Tongue (tissue), 2 donors: ENCODE measurements around the gene SKIL. TPM values are rescaled to one million over a fixed set of nuclear protein-coding genes. Genes with fewer than 3 reads are reported as not detected.

ENCODE experiments used
- DNase-seq: peaks from one replicate; pipeline ENCODE4 v3.0.0-alpha.2; 2015
- total RNA-seq: library from RNA; depleted of rRNA; stranded (reverse); fragments of >200 nt; gene quantifications from one replicate; pipeline ENCODE4 v1.2.3, GENCODE V29; 2014

SKIL gene
- total RNA-seq, 1 donor from 2014 or later, result 59.5 TPM

GRCh38 chr3:170350515-170351413 is 6.8 kb upstream of the SKIL start:
- no peak for DNase-seq

- no peak for DNase-seq
These were observed 4.6 kb upstream of the SKIL start for GRCh38 chr3:170352936-170353335.

GRCh38 chr3:170353485-170353884 is 4.0 kb upstream of the SKIL start:
- DNase-seq, result no peak

- DNase-seq, result no peak
These were observed 2.8 kb upstream of the SKIL start for GRCh38 chr3:170354760-170355159.

GRCh38 chr3:170355738-170356595 is 1.5 kb upstream of the SKIL start:
- DNase-seq, result peak; percentile 88

GRCh38 chr3:170356596-170357175 is 829 bp upstream of the SKIL start:
- DNase-seq, result peak; percentile 94

GRCh38 chr3:170358042-170359010 is 811 bp downstream of the SKIL start:
- DNase-seq, result peak; percentile 82

- no peak for DNase-seq
These were observed 1.7 kb downstream of the SKIL start for GRCh38 chr3:170359178-170359704.

- DNase-seq, result peak; percentile 15
These were observed 3.0 kb downstream of the SKIL start for GRCh38 chr3:170360466-170360865.

GRCh38 chr3:170360916-170361315 is 3.4 kb downstream of the SKIL start:
- no peak for DNase-seq

- DNase-seq, result no peak
These were observed 4.2 kb downstream of the SKIL start for GRCh38 chr3:170361711-170362110.

GRCh38 chr3:170363471-170363994 is 6.0 kb downstream of the SKIL start:
- no peak for DNase-seq

- DNase-seq, result no peak
These were observed 7.5 kb downstream of the SKIL start for GRCh38 chr3:170364965-170365364.

GRCh38 chr3:170367797-170368196 is 10.3 kb downstream of the SKIL start:
- no peak for DNase-seq

GRCh38 chr3:170368921-170369320 is 11.4 kb downstream of the SKIL start:
- peak; percentile 13 for DNase-seq

- DNase-seq, result peak; percentile 8
These were observed 14.8 kb downstream of the SKIL start for GRCh38 chr3:170372190-170372879.

GRCh38 chr3:170383567-170383966 is 26.1 kb downstream of the SKIL start:
- DNase-seq, result no peak

- DNase-seq, result no peak
These were observed 29.0 kb downstream of the SKIL start for GRCh38 chr3:170386468-170386867.

- DNase-seq, result no peak
These were observed 30.4 kb downstream of the SKIL start for GRCh38 chr3:170387950-170388349.

- no peak for DNase-seq
These were observed 33.6 kb downstream of the SKIL start for GRCh38 chr3:170391108-170391507.
